HG02623 (cell line): ENCODE results near the gene ASIC1.

ENCODE experiments used
- ATAC-seq: cut with Tn5 transposase; IDR thresholded peaks from one replicate; pipeline ENCODE4 v1.9.1; 2021; ENCODE audit warnings: moderate library complexity; ENCODE audit not compliant: unreplicated experiment

ASIC1 gene

DNA sequence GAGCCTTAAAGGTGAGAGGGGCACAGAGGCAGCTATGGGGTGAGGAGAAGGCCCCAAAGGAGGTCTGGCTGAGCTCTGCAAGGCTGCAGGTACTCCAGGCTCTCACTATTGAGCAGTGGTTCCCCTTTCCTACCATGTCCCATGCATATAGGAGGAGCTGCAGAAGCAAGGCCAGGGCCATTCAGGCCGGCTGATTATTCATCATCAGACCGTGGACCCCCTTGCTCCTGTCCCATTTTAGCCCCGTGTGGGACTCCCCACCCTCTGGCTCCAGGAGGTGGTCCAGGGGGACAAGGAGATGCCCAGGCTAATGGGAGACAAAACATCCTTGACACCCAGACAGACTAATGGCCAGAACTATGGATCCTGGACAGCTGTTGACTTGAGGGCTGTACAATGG, 49.5 kb downstream of the ASIC1 start:
- no peak for ATAC-seq

DNA sequence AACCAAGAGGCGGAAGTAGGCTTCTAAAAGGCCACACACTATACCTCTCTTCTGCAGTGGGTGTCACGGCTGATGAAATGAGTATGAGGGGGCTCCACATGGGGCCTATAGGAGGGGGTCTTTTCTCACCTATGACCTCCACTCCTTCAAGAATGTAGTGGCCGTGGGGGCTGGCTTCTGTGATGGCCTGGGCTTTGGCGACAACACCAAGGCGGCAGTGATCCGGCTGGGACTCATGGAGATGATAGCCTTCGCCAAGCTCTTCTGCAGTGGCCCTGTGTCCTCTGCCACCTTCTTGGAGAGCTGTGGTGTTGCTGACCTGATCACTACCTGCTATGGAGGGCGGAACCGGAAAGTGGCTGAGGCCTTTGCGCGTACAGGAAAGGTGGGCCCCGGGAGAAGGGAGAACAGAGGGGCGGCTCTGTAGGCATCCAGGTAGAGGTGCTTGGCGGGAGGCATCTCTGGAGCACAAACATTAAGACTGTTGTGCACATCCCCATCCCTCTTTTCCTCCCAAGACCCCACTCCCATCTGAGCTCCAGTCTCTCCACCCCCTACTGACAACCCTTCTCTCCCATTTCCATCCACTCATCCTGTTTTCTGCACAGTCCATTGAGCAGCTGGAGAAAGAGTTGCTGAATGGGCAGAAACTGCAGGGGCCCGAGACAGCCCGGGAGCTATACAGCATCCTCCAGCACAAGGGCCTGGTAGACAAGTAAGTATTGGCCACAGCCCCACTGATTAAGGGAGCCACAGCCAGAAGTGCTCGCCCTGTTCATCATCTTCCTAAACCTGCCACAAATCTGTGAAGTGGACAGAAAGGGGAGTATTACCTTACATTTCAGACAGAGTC, 50.2 kb downstream of the ASIC1 start:
- ATAC-seq, result no peak

DNA sequence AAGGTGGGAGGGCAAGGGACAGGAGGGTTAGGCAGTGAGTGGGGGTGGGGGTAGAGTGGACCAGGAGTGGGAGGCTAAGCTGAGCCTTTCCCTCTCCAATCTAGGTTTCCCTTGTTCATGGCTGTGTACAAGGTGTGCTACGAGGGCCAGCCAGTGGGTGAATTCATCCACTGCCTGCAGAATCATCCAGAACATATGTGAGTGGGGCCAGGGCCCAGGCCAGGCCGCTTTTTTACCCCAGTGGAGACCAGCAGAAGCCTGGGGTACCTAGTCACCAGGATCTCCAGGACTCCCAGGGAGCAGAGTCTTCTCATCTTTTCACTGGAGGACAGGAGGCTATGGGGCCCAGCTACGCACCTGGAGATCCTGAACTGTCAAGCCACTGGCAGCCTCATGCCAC, 51.9 kb downstream of the ASIC1 start:
- no peak for ATAC-seq

DNA sequence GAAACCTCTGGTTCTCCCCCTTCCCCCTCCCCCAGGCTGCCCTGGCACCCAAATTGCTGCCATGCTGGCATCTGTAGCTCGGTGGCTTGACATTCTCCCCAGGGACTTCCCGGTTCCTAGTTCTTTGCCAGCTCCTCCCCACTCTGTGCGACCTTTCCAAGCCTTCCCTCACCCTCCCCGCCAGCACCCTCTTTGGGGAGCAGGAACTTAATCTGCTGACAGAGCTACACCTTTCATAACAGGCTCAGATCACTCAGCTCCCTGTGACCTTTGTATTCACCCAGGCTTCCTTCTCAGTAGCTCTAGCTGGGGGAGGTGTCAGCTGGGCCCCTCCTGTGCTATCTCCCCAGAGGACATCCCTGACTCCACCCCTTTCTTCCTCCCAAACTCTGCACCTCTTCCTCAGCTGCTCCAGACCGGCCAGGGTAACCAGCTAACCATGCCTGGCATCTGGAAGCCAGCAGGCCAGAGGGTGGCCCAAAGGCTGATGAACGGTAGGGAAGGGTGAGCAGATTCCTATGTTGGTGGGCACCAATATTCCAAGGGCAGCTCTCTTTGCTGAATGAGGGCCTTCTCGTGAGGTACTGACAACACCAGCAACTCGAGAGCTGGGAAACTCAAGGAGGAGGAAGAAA, 52.8 kb downstream of the ASIC1 start:
- no peak for ATAC-seq

DNA sequence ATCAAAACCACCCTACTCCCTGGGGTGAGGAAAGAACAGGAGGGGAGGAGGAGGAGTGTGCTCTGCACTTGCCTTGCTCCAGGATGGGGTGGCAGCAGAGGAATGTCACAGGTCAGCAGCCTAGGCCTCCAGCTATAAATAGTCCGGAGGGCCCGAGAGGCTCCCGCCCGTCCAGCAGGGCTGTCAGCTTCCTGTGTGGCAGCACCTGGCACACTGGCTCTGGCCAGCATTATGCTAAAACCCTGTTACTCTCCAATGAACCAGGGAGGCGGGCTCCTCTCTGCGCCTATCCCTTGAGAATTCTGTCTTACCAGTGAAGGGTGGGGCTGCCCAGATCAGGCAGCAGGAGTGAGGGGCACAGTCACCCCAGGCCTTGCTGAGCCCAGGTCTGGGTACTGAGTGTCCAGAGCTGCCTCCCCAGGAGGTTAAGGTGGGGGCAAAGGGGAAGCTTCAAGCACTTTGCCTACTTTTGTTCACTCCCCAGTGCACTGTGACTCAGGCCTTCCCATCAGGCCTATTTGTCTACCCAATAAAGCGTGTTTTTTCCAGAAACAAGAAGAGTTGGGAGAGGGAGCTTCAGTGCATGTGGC, 53.5 kb downstream of the ASIC1 start:
- ATAC-seq, result no peak

DNA sequence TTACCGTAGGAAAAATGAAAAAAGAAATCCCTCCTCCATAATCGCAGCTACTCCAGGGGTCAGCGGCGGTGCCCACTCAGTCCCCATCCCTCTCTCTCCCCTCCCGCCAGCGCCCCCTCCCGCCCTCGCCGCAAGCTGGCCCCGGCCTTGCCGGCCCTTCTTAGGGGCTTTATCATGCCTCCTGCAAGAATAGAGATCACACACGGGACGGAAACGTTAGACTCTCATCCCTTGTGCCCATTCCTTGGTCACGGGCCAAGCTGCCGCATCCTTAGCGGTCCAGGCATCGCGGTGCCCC, 53.9 kb downstream of the ASIC1 start:
- ATAC-seq, result no peak

DNA sequence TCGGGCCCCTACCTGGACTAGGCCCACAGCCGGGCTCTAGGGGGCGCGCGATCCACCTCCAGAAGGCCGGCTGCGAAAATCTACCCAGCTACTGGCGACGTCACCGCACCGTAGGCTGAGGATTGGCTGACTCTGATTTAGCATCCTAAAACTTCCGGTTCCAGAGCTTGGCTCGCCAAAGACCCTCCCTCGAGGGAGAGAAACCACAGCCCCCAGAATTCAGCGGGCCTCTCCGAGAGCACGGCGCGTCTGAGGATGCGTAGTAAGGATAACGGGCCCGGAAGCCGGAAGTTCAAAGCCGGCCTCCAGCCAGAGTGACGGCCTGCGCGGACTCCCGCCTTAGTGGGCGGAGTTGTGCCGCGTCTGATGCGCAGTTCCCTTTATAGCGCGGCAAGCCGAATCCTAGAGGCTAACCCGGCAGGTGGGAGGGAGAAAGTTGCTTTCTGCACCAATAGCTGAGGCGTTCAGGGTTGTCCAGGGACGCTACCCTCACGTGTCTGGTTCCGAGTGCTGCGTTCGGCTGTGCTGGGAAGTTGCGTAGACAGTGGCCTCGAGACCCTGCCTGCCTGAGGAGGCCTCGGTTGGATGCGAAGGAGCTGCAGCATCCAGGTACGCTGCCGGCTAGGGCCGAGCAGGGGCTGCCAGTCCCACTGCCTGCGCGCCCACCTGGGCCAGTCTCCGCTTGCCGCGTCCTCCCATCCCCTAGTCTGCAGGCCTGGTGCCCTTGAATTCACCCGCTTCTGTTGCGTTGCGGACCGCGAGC, 54.5 kb downstream of the ASIC1 start, which contains the start of gene COX14:
Gene COX14 (plus strand): TSS at position 544 of the 763 bp plus-strand sequence. CDS start 7,808 bp downstream, outside the sequence.
- peak; percentile 74 for ATAC-seq

DNA sequence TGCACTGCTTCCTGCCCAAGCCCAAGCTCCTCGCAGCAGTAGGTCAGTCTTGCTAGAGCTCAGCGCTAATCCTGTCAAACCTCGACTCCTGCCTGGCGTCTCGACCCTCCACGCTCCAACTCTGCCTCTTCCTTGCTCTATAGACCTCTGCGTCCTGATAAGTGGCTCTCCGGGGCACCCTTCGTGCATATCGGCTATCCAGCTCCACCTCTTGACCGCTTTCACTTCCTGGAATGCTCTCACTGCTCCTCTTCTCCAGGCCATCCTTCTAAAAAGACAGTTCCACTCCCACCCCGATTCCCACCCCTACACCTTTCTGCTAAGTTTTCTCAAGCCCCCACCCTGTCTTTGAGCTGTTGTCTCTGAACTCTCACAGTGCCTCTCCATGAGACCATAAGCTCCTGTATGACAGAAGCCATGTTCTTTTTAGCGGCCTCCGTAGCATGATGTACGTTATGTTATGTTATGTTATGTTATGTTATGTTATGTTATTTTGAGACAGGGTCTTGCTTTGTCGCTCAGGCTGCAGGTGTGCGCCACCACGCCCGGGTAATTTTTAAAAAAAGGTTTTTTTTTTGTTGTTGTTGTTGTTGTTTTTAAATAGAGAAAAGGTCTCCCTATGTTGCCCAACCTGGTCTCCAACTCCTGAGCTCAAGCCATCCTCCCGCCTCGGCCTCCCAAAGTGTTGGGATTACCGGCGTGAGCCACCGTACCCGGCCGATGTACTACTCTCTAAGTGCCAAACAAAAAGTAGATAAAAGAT, 55.2 kb downstream of the ASIC1 start:
- no peak for ATAC-seq

DNA sequence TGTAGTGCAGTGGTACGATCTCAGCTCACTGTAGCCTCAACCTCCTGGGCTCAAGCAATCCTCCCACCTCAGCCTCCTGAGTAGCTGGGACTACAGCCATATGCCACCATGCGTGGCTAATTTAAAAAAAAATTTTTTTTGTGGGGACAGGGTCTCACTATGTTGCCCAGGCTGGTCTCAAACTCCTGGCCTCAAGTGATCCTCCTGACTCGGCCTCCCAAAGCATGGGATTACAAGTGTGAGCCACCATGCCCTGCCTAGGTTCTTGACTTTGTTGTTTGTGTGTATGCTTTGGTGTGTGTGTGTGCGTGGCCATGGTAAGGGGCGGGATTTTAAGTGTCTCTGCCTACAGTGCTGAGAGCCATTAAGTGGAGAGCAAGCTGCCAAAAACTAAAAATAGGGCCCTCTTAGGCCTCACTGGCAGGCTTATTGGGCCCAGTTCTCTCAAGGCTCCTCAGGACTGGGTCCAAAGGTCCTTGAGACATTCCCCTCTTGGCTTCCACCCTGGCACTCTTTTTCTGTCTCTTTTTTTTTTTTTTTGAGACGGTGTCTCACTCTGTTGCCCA, 59.7 kb downstream of the ASIC1 start:
- ATAC-seq, result no peak

DNA sequence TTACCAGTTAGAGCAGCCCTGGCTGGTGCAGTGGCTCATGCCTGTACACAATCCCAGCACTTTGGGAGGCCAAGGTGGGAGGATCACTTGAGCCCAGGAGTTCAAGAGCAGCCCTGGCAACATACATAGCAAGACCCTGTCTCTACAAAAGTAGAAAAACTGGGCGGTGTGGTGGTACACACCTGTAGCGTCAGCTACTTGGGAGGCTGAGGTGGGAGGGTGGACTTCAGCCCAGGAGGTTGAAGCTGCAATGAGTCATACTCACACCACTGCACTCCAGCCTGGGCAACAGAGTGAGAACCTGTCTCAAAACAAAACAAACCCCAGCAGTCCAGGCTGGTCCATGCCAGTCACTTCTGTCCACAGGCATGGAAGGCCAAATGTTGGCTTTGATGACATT, 62.0 kb downstream of the ASIC1 start:
- ATAC-seq, result no peak

DNA sequence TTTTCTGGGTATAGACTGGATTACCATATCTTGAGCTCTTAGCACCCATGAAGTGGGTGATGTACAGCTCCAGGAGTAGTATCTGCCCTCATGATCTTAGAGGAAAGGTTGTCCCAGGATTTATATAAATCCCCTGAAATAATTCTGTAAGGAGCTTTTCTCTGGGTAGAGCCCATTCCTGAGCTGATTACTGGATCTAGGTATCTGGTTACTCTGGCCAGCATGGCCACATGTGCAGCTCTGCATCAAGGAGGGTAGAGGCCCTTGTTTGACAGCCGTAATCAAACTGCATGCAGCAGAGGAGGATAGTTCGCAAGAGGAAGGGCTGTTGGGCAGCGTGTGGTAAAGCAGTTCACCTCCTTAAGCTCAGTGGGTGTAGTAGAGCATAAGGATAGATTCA, 63.1 kb downstream of the ASIC1 start:
- ATAC-seq, result no peak

DNA sequence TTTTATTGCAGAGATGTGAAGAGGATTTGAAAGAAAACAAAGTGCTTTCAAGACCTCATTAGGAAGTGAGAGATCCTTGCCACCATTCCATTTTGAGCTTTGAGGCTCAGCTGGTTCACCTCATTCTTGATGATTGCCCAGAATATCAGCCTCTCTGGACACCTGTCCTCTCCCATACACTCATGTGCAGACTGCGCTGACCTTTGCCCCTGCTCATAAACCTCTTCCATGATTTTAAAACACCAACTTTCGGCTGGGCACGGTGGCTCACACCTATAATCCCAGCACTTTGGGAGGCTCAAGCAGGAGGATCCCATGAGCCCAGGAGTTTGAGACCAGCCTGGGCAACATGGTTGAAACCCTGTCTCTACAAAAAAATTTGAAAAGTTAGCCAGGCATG, 63.6 kb downstream of the ASIC1 start:
- ATAC-seq, result no peak

DNA sequence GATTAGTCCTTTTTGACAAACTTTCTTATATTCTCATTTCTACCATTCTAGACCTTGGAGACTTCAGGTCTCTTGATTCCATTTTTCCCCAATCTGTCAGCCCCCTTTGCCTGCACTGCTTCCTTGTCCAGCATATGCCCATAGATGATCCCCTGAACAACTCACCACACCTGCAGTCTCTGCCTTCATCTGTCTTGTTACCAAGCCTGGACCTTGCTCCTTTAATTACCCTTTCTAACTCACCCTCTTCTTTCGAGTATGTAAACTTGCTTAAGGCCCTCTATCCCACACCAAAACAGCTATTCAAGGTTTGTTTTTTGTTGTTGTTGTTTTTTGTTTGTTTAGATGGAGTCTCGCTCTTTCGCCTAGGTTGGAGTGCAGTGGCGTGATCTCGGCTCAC, 64.2 kb downstream of the ASIC1 start:
- no peak for ATAC-seq

DNA sequence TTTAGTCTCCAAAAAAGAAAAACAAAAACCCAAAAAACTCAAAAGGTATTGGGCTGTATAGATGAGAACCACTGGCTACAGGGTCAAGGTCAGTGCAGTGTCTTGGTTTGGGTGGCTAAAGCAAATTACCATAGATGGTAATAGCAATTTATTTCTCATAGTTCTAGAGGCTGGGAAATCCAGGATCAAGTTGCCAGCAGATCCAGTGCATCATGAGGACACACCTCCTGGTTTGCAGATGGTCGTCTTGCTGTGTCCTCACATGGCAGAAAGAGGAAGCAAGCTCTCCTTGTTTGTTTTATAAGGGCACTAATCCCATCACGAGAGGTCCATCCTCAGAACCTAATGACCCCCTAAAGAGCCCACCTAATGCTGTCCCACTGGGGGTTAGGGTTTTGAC, 65.8 kb downstream of the ASIC1 start:
- no peak for ATAC-seq

DNA sequence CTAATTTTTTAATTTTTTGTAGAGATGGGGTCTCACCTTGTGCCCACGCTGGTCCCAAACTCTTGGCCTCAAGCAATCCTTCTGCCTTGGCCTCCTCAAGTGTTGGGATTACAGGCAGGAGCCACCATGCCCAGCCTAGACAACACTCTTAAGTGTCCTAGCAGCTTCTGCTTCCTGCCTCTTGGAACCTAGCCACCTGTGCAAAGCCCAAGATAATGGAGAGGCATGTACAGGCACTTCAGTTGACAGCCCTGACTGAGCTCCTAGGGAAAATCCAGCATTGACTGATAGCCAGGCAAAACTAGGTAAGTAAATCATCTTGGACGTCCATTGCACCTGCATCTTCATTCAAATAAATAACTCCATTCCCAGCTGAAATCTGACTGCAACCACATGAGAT, 70.2 kb downstream of the ASIC1 start:
- ATAC-seq, result no peak

DNA sequence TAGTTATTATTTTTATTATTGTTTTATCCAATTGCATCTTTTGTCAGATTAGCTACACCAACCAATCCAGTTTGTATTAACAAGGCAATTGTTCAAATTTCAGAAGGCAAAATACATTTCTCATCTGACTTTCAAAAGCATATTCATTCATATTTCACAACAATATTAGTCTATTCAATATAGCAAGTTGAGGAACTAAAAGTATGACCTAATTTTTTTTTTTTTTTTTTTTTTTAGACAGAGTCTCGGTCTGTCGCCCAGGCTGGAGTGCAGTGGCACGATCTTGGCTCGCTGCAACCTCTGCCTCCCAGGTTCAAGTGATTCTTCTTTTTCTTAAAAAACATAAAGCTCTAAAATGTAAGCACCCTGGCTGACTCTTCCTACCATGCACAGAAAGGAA, 71.9 kb downstream of the ASIC1 start:
- no peak for ATAC-seq

DNA sequence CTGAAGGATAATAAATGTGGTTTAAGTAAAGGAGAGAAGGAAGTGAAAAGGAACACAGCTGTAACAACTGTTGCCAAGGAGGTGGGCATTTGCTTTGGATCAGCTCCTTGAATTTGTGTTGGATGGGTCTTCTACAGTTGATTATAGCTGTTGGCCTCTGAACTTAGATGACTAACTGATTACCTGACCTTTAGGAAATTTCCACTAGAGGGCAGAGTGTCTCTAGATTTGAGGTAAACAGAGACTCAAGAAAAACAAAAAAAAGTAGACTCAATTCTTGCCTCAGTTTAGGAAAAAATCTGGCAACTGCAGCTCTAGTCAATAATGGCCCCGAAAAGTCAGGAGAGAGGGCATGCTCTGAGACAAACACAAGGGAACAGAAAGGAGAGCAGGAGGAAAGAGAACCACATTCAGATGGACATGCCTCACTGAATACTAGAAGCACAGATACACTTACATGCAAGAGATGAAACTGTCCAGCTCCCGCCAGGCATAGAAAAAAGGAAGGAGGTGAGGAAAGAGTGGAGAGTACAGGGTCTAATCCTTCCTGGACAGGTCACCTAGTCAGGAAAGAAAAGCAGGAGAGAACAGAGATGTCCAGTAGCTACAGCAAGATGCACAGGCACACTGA, 75.2 kb downstream of the ASIC1 start:
- ATAC-seq, result no peak
